ENCODE measurements around the gene MITF.

- no peak for TF ChIP-seq CTCF (optimal IDR thresholded peaks at IDR 0.05 in 1 of 3, IDR thresholded peaks at IDR 0.05 in 1 of 3, conservative IDR thresholded peaks at IDR 0.05 in 1 of 3; ENCODE audit: extremely low read depth in 1 of 3, insufficient read depth in 2 of 3, low read length in 3 of 3)
- no peak for TF ChIP-seq EZH2 (IDR thresholded peaks at IDR 0.05; ENCODE audit: low read length)
Observed at GRCh38 chr3:69768438-69768837, 29.2 kb downstream of the MITF start.

Data from keratinocyte (primary cell).